ENCODE measurements around the gene CSF3. TPM values are rescaled to one million over a fixed set of nuclear protein-coding genes. Genes with fewer than 3 reads are reported as not detected.

Gene CSF3
- total RNA-seq, 2 experiments from 2014 or later = not detected

DNA sequence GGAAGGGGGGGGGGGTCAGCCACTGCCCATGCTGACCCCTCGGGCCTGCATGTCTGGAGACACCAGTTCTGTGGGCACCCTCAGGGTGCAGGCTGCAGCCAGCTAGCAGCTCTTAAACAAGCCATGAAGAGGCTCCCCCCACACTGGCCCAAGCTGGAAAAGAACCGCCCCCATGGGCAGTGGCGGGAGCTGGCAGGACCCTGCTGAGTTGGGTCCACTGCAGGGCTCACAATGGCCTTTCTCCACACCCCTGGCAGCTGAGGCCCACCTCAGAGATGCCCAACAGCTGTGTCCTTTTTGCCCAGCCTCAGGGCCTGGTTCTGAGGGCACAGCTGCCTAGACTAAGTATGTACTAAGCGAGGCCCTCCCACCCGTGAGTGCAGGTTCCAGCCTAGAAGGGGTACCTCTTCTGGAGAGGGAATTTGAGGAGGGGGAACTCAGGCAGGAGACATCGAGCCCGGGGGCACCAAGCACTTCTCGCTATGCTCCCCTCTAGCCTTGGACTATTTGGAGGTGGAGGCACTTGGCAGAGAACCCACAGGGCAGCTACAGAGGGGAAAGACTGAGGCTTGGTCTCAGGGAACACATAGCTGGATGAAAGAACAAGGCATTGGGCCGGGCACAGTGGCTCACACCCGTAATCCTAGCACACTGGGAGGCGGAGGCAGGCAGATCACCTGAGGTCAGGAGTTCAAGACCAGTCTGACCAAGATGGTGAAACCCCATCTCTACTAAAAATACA, 50.7 kb downstream of the CSF3 start:
- Histone ChIP-seq H4K20me1 (ENCODE audit: insufficient read depth, low read length) (no peaks in the 10 kb centered on the region), H3K27ac (ENCODE audit: low read depth, low read length, poor library complexity, severe bottlenecking) (no peak overlapping the region), H3K4me3 (ENCODE audit: low read depth, low read length, poor library complexity, severe bottlenecking) (no peak overlapping the region), H3K9me2 (ENCODE audit: insufficient read depth, low read length) (no peaks in the 10 kb centered on the region), H3K4me1 (ENCODE audit: insufficient read depth, low read length, poor library complexity, severe bottlenecking) (peaks cover 61% of the 10 kb centered on the region), H3K79me2 (ENCODE audit: insufficient read depth, low read depth, low read length) (no peaks in the 10 kb centered on the region), H3K36me3 (ENCODE audit: insufficient read depth, low read length) (no peaks in the 10 kb centered on the region), H3K9me3 (ENCODE audit: low read length) (no peaks in the 10 kb centered on the region), H2AFZ (ENCODE audit: low read length) (no peak overlapping the region), H3K4me2 (ENCODE audit: low read length) (0 out of 2 replicates have a peak overlapping the region, but pooled peaks have one; percentile 75)
- no TSS peak for BruUV-seq (replicated peaks)
- no peak for DNase-seq (ENCODE audit: low spot score)
- POLR2A ChIA-PET = interaction anchor here (0.7 to 1.9 kb wide), 5 partner anchors 10 to 131 kb away, joined by 3 to 11 read pairs (median 6); partner anchors contain the start of gene MED24
- CTCF ChIA-PET (ENCODE audit: unreplicated experiment) = interaction anchor here (1.1 kb wide), 1 partner anchor 124 kb away, joined by 3 read pairs; no protein-coding TSS in a partner anchor
- TF ChIP-seq CTCF (conservative IDR thresholded peaks at IDR 0.05; ENCODE audit: low read length) (no peak), EZH2phosphoT487 (IDR thresholded peaks at IDR 0.05; ENCODE audit: borderline replicate concordance, low read depth, low read length) (no peak)
- intact Hi-C loops (cut with micrococcal nuclease; ENCODE audit: unreplicated experiment) = no loop called here

Small RNAs within 50 kb of the gene (microRNA-seq; reads per million reads assigned to microRNA genes)
- gene MIR6884 (ENCODE audit: borderline replicate concordance) = not detected

Small RNAs within 50 kb of the gene (small RNA-seq; reads per million reads assigned to genes)
- 481 reads per million, percentile 99 among the genes with 10 or more reads in this experiment for gene SNORD124

Other genes with a start within 250 kb of the CSF3 start
- gene IKZF3, start 151.1 kb upstream of the CSF3 start, total RNA-seq (2014; rRNA removed; shearing (Covaris generic)) = 44.7 and 54.7 TPM in 2 replicates
- gene IKZF3, start 151.1 kb upstream of the CSF3 start, total RNA-seq (2022) = 125 and 134 TPM in 2 replicates
- not detected in 2 replicates for gene ZPBP2, start 147.2 kb upstream of the CSF3 start, total RNA-seq (2014; rRNA removed; shearing (Covaris generic))
- not detected in 2 replicates for gene ZPBP2, start 147.2 kb upstream of the CSF3 start, total RNA-seq (2022)
- 24.1 and 29.4 TPM in 2 replicates for gene GSDMB, start 96.8 kb upstream of the CSF3 start, total RNA-seq (2014; rRNA removed; shearing (Covaris generic))
- 39.2 and 44.6 TPM in 2 replicates for gene GSDMB, start 96.8 kb upstream of the CSF3 start, total RNA-seq (2022)
- 62.2 and 62.6 TPM in 2 replicates for gene ORMDL3, start 87.8 kb upstream of the CSF3 start, total RNA-seq (2014; rRNA removed; shearing (Covaris generic))
- 61.3 and 65.9 TPM in 2 replicates for gene ORMDL3, start 87.8 kb upstream of the CSF3 start, total RNA-seq (2022)
- not detected in 2 replicates for gene LRRC3C, start 87.7 kb upstream of the CSF3 start, total RNA-seq (2014; rRNA removed; shearing (Covaris generic))
- gene LRRC3C, start 87.7 kb upstream of the CSF3 start, total RNA-seq (2022) = not detected in 2 replicates
- gene GSDMA, start 52.4 kb upstream of the CSF3 start, total RNA-seq (2014; rRNA removed; shearing (Covaris generic)) = 0.15 and 0.57 TPM in 2 replicates
- 0.15 and 0.17 TPM in 2 replicates for gene GSDMA, start 52.4 kb upstream of the CSF3 start, total RNA-seq (2022)
- 149 and 150 TPM in 2 replicates for gene PSMD3, start 34.6 kb upstream of the CSF3 start, total RNA-seq (2014; rRNA removed; shearing (Covaris generic))
- 140 and 150 TPM in 2 replicates for gene PSMD3, start 34.6 kb upstream of the CSF3 start, total RNA-seq (2022)
- 36.3 and 65.9 TPM in 2 replicates for gene MED24, start 39.0 kb downstream of the CSF3 start, total RNA-seq (2014; rRNA removed; shearing (Covaris generic))
- gene MED24, start 39.0 kb downstream of the CSF3 start, total RNA-seq (2022) = 103 and 112 TPM in 2 replicates
- 5.4 and 9.3 TPM in 2 replicates for gene THRA, start 47.5 kb downstream of the CSF3 start, total RNA-seq (2014; rRNA removed; shearing (Covaris generic))
- 3.9 and 5.1 TPM in 2 replicates for gene THRA, start 47.5 kb downstream of the CSF3 start, total RNA-seq (2022)
- gene NR1D1, start 85.1 kb downstream of the CSF3 start, total RNA-seq (2014; rRNA removed; shearing (Covaris generic)) = 1.7 and 2.3 TPM in 2 replicates
- gene NR1D1, start 85.1 kb downstream of the CSF3 start, total RNA-seq (2022) = 7.0 and 8.7 TPM in 2 replicates
- gene MSL1, start 106.5 kb downstream of the CSF3 start, total RNA-seq (2014; rRNA removed; shearing (Covaris generic)) = 67.2 and 95.4 TPM in 2 replicates
- 96.0 and 97.2 TPM in 2 replicates for gene MSL1, start 106.5 kb downstream of the CSF3 start, total RNA-seq (2022)
- 42.6 and 46.9 TPM in 2 replicates for gene CASC3, start 125.1 kb downstream of the CSF3 start, total RNA-seq (2014; rRNA removed; shearing (Covaris generic))
- 100 and 117 TPM in 2 replicates for gene CASC3, start 125.1 kb downstream of the CSF3 start, total RNA-seq (2022)
- gene RAPGEFL1, start 162.0 kb downstream of the CSF3 start, total RNA-seq (2014; rRNA removed; shearing (Covaris generic)) = 2.1 and 4.9 TPM in 2 replicates
- 5.2 and 5.8 TPM in 2 replicates for gene RAPGEFL1, start 162.0 kb downstream of the CSF3 start, total RNA-seq (2022)
- 4.6 and 4.7 TPM in 2 replicates for gene WIPF2, start 203.9 kb downstream of the CSF3 start, total RNA-seq (2014; rRNA removed; shearing (Covaris generic))
- 19.6 and 20.3 TPM in 2 replicates for gene WIPF2, start 203.9 kb downstream of the CSF3 start, total RNA-seq (2022)